Measurements from ENCODE around the gene BCL2.
A peak's percentile ranks its signal among the peaks of the same experiment; 100 is the strongest.

Gene BCL2

GRCh38 chr18:63098018-63098981, 221.3 kb downstream of the BCL2 start:
- no peak for DNase-seq (ENCODE audit: low read depth in 3 of 3, low spot score in 1 of 3)

- no peak for DNase-seq (ENCODE audit: low read depth in 3 of 3, low spot score in 1 of 3)
Measured at GRCh38 chr18:63097178-63097577, 222.4 kb downstream of the BCL2 start.

- no peak for DNase-seq (ENCODE audit: low read depth in 3 of 3, low spot score in 1 of 3)
Measured at GRCh38 chr18:63096327-63096874, 223.2 kb downstream of the BCL2 start.

- no peak for DNase-seq (ENCODE audit: low read depth in 3 of 3, low spot score in 1 of 3)
Measured at GRCh38 chr18:63095768-63096167, 223.8 kb downstream of the BCL2 start.

GRCh38 chr18:63091671-63092364, 227.8 kb downstream of the BCL2 start:
- no peak for DNase-seq (ENCODE audit: low read depth in 3 of 3, low spot score in 1 of 3)

- DNase-seq (ENCODE audit: low read depth in 3 of 3, low spot score in 1 of 3): no peak
Measured at GRCh38 chr18:63090334-63090733, 229.2 kb downstream of the BCL2 start.

- no peak for DNase-seq (ENCODE audit: low read depth in 3 of 3, low spot score in 1 of 3)
Measured at GRCh38 chr18:63089041-63089440, 230.5 kb downstream of the BCL2 start.

GRCh38 chr18:63088262-63088661, 231.3 kb downstream of the BCL2 start:
- DNase-seq (ENCODE audit: low read depth in 3 of 3, low spot score in 1 of 3): no peak

GRCh38 chr18:63087421-63088230, 231.9 kb downstream of the BCL2 start:
- DNase-seq (ENCODE audit: low read depth in 3 of 3, low spot score in 1 of 3): no peak

- DNase-seq (ENCODE audit: low read depth in 3 of 3, low spot score in 1 of 3): no peak
Measured at GRCh38 chr18:63085611-63086010, 234.0 kb downstream of the BCL2 start.

GRCh38 chr18:63084219-63084618, 235.3 kb downstream of the BCL2 start:
- DNase-seq (ENCODE audit: low read depth in 3 of 3, low spot score in 1 of 3): no peak

GRCh38 chr18:63083555-63083954, 236.0 kb downstream of the BCL2 start:
- DNase-seq (ENCODE audit: low read depth in 3 of 3, low spot score in 1 of 3): no peak

- DNase-seq (ENCODE audit: low read depth in 3 of 3, low spot score in 1 of 3): no peak
Measured at GRCh38 chr18:63083020-63083531, 236.5 kb downstream of the BCL2 start.

GRCh38 chr18:63082366-63083019, 237.1 kb downstream of the BCL2 start:
- no peak for DNase-seq (ENCODE audit: low read depth in 3 of 3, low spot score in 1 of 3)

- no peak for DNase-seq (ENCODE audit: low read depth in 3 of 3, low spot score in 1 of 3)
Measured at GRCh38 chr18:63079114-63079513, 240.5 kb downstream of the BCL2 start.

- DNase-seq (ENCODE audit: low read depth in 3 of 3, low spot score in 1 of 3): no peak
Measured at GRCh38 chr18:63078471-63078870, 241.1 kb downstream of the BCL2 start.

- peak in 2 of 3 donors; percentile 9 to 46 for DNase-seq (ENCODE audit: low read depth in 3 of 3, low spot score in 1 of 3)
Measured at GRCh38 chr18:63074981-63075404, 244.6 kb downstream of the BCL2 start.

- no peak for DNase-seq (ENCODE audit: low read depth in 3 of 3, low spot score in 1 of 3)
Measured at GRCh38 chr18:63073481-63073880, 246.1 kb downstream of the BCL2 start.

All from stimulated activated CD4-positive, alpha-beta T cell treated with anti-CD3 and anti-CD28 coated beads, TNF-alpha, amount 100 ng/mL, for 1 hour (primary cell).